Retinal pigment epithelial cell (primary cell): ENCODE results near the gene LRFN2.

Experiments
- DNase-seq: peaks from one replicate; pipeline ENCODE4 v3.0.0-alpha.2; 2010; ENCODE audit warnings: low read depth
- H3K4me3 ChIP-seq: 2 replicates; pipeline ENCODE4 v1.5.1; 2011; ENCODE audit warnings: mild to moderate bottlenecking, low read length, control low read depth, moderate library complexity
- CTCF ChIP-seq: conservative IDR thresholded peaks from 2 replicates; pipeline ENCODE4 v1.5.1; 2011; ENCODE audit warnings: low read depth, low read length, control low read depth, inconsistent platforms

The LRFN2 gene

GRCh38 chr6:40349123-40349900, 237.9 kb downstream of the LRFN2 start:
- no peak overlapping the region for H3K4me3 ChIP-seq
- DNase-seq = no peak
- TF ChIP-seq CTCF = no peak

GRCh38 chr6:40348591-40348990, 238.6 kb downstream of the LRFN2 start:
- no peak for TF ChIP-seq CTCF
- DNase-seq = no peak
- H3K4me3 ChIP-seq = no peak overlapping the region

GRCh38 chr6:40347571-40348011, 239.6 kb downstream of the LRFN2 start:
- no peak overlapping the region for H3K4me3 ChIP-seq
- TF ChIP-seq CTCF = no peak
- DNase-seq = no peak

GRCh38 chr6:40346246-40346645, 240.9 kb downstream of the LRFN2 start:
- no peak for DNase-seq
- no peak overlapping the region for H3K4me3 ChIP-seq
- no peak for TF ChIP-seq CTCF

- no peak for DNase-seq
- no peak for TF ChIP-seq CTCF
- H3K4me3 ChIP-seq = no peak overlapping the region
Measured at GRCh38 chr6:40344566-40345167, 242.5 kb downstream of the LRFN2 start.

- no peak for TF ChIP-seq CTCF
- no peak overlapping the region for H3K4me3 ChIP-seq
- no peak for DNase-seq
Measured at GRCh38 chr6:40343877-40344565, 243.1 kb downstream of the LRFN2 start.
